GM12878 (cell line): Measurements from ENCODE around the gene NKAIN2. TPM values are rescaled to one million over a fixed set of nuclear protein-coding genes. Genes with fewer than 3 reads are reported as not detected.

ENCODE experiments used
- BMI1 ChIP-seq: fragments of 450-650 bp; IDR thresholded peaks from 2 replicates; pipeline ENCODE4 v1.6.1; 2016; ENCODE audit warnings: mild to moderate bottlenecking, moderate library complexity, borderline replicate concordance
- CBX3 ChIP-seq: fragments of 200-600 bp; sonication (generic); IDR thresholded peaks from 2 replicates; pipeline ENCODE4 v1.6.1; 2016; ENCODE audit warnings: low read depth, borderline replicate concordance
- CHD1 ChIP-seq: IDR thresholded peaks from 2 replicates; pipeline ENCODE4 v1.6.1; 2012; ENCODE audit warnings: low read depth, low read length, improper control_type of control experiment
- ESRRA ChIP-seq: IDR thresholded peaks from 2 replicates; pipeline ENCODE4 v1.6.1; 2012; ENCODE audit warnings: mild to moderate bottlenecking, low read length, improper control_type of control experiment
- HDAC6 ChIP-seq: fragments of 200-600 bp; sonication (generic); IDR thresholded peaks from one replicate; pipeline ENCODE4 v1.8.0; 2017; ENCODE audit warnings: antibody characterized with exemption; ENCODE audit not compliant: unreplicated experiment
- HDGF ChIP-seq: fragments of 450-650 bp; IDR thresholded peaks from 2 replicates; pipeline ENCODE4 v1.6.1; 2016; ENCODE audit warnings: antibody characterized with exemption
- IRF4 ChIP-seq: IDR thresholded peaks from 2 replicates; pipeline ENCODE4 v1.6.1; 2011; ENCODE audit warnings: low read depth, low read length
- MTA2 ChIP-seq: fragments of 450-650 bp; IDR thresholded peaks from 2 replicates; pipeline ENCODE4 v1.6.1; 2016; ENCODE audit warnings: low read depth, mild to moderate bottlenecking, moderate library complexity
- NFXL1 ChIP-seq: fragments of 450-650 bp; IDR thresholded peaks from 2 replicates; pipeline ENCODE4 v1.6.1; 2017; ENCODE audit warnings: antibody characterized with exemption, mild to moderate bottlenecking, borderline replicate concordance
- NFYA ChIP-seq: IDR thresholded peaks from 2 replicates; pipeline ENCODE4 v1.6.1; 2011; ENCODE audit warnings: low read depth, mild to moderate bottlenecking, low read length, improper control_type of control experiment, borderline replicate concordance
- NFYB ChIP-seq: IDR thresholded peaks from 2 replicates; pipeline ENCODE4 v1.6.1; 2011; ENCODE audit warnings: low read depth, mild to moderate bottlenecking, low read length, improper control_type of control experiment, moderate library complexity; ENCODE audit not compliant: insufficient read depth
- NR2F1 ChIP-seq: fragments of 450-650 bp; conservative IDR thresholded peaks from 2 replicates; pipeline ENCODE4 v1.6.1; 2017; ENCODE audit warnings: mild to moderate bottlenecking
- NRF1 ChIP-seq: conservative IDR thresholded peaks from 2 replicates; pipeline ENCODE4 v1.6.1; 2011; ENCODE audit warnings: mild to moderate bottlenecking, low read depth, low read length, improper control_type of control experiment
- PAX8 ChIP-seq: fragments of 450-650 bp; IDR thresholded peaks from 2 replicates; pipeline ENCODE4 v1.6.1; 2017; ENCODE audit warnings: mild to moderate bottlenecking, moderate library complexity
- POLR2AphosphoS2 ChIP-seq: IDR thresholded peaks from 2 replicates; pipeline ENCODE4 v1.6.1; 2011; ENCODE audit warnings: low read depth, mild to moderate bottlenecking, low read length, improper control_type of control experiment, moderate library complexity
- RBBP5 ChIP-seq: fragments of 200-600 bp; sonication (generic); conservative IDR thresholded peaks from 2 replicates; pipeline ENCODE4 v1.6.1; 2016
- REST ChIP-seq: IDR thresholded peaks from 2 replicates; pipeline ENCODE4 v1.6.1; 2012; ENCODE audit warnings: mild to moderate bottlenecking, low read depth, low read length
- SMAD5 ChIP-seq: IDR thresholded peaks from 2 replicates; pipeline ENCODE4 v1.6.1; 2016; ENCODE audit warnings: antibody characterized with exemption, low read depth
- SUPT20H ChIP-seq: IDR thresholded peaks from 2 replicates; pipeline ENCODE4 v1.6.1; 2011; ENCODE audit warnings: low read depth, mild to moderate bottlenecking, low read length, moderate library complexity, borderline replicate concordance; ENCODE audit not compliant: control insufficient read depth
- USF2 ChIP-seq: IDR thresholded peaks from 2 replicates; pipeline ENCODE4 v1.6.1; 2011; ENCODE audit warnings: low read depth, low read length, improper control_type of control experiment, borderline replicate concordance
- WRNIP1 ChIP-seq: IDR thresholded peaks from 2 replicates; pipeline ENCODE4 v1.6.1; 2011; ENCODE audit warnings: low read depth, low read length, improper control_type of control experiment, borderline replicate concordance
- ZNF207 ChIP-seq: fragments of 450-650 bp; IDR thresholded peaks from 2 replicates; pipeline ENCODE4 v1.6.1; 2014; ENCODE audit warnings: antibody characterized with exemption, mild to moderate bottlenecking, borderline replicate concordance
- ZNF687 ChIP-seq: fragments of 450-650 bp; IDR thresholded peaks from 2 replicates; pipeline ENCODE4 v1.6.1; 2017; ENCODE audit warnings: mild to moderate bottlenecking, moderate library complexity
- polyA plus RNA-seq, 11 experiments: library from polyadenylated mRNA; depleted of rRNA in 4 of 11; unstranded in 6 of 11; stranded (reverse) in 5 of 11; fragments of >200 nt; fragmentation: Nextera tagmentation in 4 of 11; fragmentation: Illumina TruSeq in 1 of 11; extraction: Ambion mirVana in 4 of 11; extraction: Trizol in 1 of 11; gene quantifications; 1 replicate in 1 of 11; 2 replicates in 10 of 11; pipeline versions ENCODE4 v1.2.1 to v1.2.3, GENCODE V29; 2011 to 2016; ENCODE audit warnings: inconsistent platforms in 2 of 11, missing spikeins in 2 of 11, low read depth in 1 of 11
- total RNA-seq, 4 experiments: library from RNA; depleted of rRNA in 3 of 4; stranded (reverse); fragments of >200 nt in 3 of 4; fragmentation: Illumina TruSeq in 1 of 4; extraction: Trizol in 1 of 4; gene quantifications; 2 replicates each; pipeline versions ENCODE4 v1.2.1 to v1.2.3, GENCODE V29; 2013 to 2021
- TF ChIP-seq, protein P1 (sequence below): fragments of 450-650 bp; IDR thresholded peaks from 2 replicates; pipeline ENCODE4 v1.6.1; 2016; ENCODE audit warnings: mild to moderate bottlenecking

The NKAIN2 gene
- total and polyA plus RNA-seq, 10 of the 15 experiments (the other 5 are each of a cell fraction or from before 2014, with no cell fraction given) = not detected

DNA sequence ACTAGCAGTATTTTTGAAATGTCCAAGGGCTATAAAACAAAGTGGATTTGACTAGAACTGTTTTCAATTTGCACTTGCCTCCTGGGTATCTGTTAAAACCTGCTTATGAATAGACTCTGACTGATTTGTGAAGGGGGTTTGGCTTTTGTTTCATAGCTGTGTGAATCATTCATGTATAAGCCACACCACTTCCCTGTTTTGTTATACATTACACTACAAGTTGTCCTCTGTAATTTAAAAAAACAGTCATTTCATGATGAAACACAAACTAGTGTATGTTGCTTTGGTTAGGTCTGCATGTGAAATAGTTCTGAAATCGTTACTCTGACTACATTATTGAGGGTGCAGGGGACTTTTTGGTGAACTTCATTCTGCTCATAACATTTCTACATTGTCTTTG, 121.7 kb downstream of the NKAIN2 start (continued):
- TF ChIP-seq HDAC6 (no peak), HDGF (no peak), NFYA (no peak), CBX3 (no peak), PAX8 (no peak), ZNF207 (no peak), RBBP5 (no peak), NRF1 (no peak), SUPT20H (no peak), NFYB (no peak), WRNIP1 (no peak), ZNF687 (no peak), POLR2AphosphoS2 (no peak), NR2F1 (peak; percentile 44; the same call in 1 of the 2 replicates), NFXL1 (no peak), CHD1 (no peak), BMI1 (peak; percentile 73), USF2 (no peak), SMAD5 (no peak), MTA2 (peak; percentile 89), REST (no peak), IRF4 (peak; percentile 76; the same call in 1 of the 2 replicates), ESRRA (no peak)
- TF ChIP-seq, protein P1, sequence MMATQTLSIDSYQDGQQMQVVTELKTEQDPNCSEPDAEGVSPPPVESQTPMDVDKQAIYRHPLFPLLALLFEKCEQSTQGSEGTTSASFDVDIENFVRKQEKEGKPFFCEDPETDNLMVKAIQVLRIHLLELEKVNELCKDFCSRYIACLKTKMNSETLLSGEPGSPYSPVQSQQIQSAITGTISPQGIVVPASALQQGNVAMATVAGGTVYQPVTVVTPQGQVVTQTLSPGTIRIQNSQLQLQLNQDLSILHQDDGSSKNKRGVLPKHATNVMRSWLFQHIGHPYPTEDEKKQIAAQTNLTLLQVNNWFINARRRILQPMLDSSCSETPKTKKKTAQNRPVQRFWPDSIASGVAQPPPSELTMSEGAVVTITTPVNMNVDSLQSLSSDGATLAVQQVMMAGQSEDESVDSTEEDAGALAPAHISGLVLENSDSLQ = no peak
